Measurements from ENCODE around the gene SSTR3.
"Not testable (repeated sequence)": the region's sequence is repeated elsewhere in the genome, so short reads cannot be mapped to it uniquely, and the experiment has no call there.

Gene SSTR3

GRCh38 chr22:37212174-37212906 lies at the start of gene SSTR3:
SSTR3 (minus strand) TSS chr22:37212477; CDS start chr22:37207803, 4,674 bp downstream.
- no peak for DNase-seq

GRCh38 chr22:37260901-37261336 lies 48.6 kb upstream of the SSTR3 start:
- DNase-seq = peak; percentile 61 to 62

DNA sequence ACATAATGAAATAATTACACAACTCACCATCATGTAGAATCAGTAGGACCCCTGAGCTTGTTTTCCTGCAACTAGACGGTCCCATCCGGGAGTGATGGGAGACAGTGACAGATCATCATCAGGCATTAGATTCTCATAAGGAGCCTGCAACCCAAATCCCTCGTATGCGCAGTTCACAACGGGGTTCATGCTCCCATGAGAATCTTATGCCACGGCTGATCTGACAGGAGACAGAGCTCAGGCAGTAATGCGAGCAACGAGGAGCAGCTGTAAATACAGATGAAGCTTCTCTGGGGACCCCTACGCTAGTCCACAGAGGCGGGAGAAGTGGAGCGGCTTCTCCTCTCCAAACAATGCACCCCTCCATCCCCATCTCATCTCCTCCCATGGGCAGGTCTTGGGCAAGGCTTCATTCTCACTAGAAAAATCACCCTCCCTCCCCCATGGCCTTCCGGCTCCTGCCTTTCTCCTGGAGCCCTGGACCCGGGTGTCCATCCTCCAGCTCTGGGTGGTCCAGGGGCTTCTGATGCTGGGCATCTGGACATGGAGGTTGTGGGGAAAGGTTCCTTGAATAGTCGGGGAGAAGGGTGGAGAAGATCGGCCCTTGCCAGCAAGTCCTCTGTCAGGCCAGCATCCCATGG lies 48.0 kb upstream of the SSTR3 start:
- no peak for DNase-seq

- no peak for DNase-seq
These were observed 47.3 kb upstream of the SSTR3 start for GRCh38 chr22:37259540-37260029.

- no peak for DNase-seq
These were observed 46.6 kb upstream of the SSTR3 start for GRCh38 chr22:37258753-37259401.

GRCh38 chr22:37258005-37258752 lies 45.9 kb upstream of the SSTR3 start:
- DNase-seq = no peak

GRCh38 chr22:37256075-37256726 lies 43.9 kb upstream of the SSTR3 start:
- DNase-seq = no peak

- no peak for DNase-seq
These were observed 43.3 kb upstream of the SSTR3 start for GRCh38 chr22:37255558-37256006.

DNA sequence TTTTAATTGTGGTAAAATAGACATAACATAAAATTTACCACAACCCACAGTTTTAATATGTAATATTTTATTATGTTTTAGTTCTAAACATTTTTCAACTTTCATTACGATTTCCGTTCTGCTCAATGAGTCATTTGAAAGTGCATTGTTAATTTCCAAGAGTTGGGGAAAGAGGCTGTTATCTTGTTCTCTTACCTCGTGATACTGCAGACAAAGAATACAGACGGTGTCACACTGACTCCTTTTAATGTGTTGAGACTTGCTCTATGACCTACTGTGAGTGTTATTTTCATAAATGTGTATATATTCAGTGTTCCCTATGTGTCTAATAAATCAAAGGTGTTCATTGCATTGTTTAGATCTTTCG lies 42.6 kb upstream of the SSTR3 start:
- no peak for DNase-seq

GRCh38 chr22:37254209-37254866 lies 42.1 kb upstream of the SSTR3 start:
- no peak for DNase-seq

DNA sequence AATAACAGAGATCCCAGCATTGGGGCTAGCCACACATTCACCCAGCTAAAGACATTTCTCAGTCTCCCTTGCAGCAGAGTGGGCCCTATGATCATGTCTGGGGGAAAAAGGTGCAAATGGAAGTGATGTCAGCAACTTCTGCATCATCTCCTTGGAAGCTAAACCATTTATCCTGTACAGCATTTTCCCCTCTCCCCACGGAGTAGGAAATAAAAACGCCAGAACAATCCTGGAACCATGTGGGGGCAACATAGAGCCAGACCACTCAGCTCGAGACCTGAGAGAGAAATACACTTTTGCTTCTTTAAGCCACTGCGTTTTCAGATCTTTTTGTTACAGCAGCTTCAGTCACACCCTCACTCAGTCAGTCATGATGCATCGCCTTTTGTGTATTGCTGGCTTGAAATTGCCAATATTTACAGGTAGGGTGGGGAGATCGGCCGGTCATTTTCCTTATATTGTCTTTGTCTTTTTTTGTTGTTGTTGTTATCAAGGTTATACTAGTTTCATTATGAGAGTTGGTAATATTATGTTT lies 40.9 kb upstream of the SSTR3 start:
- no peak for DNase-seq

DNA sequence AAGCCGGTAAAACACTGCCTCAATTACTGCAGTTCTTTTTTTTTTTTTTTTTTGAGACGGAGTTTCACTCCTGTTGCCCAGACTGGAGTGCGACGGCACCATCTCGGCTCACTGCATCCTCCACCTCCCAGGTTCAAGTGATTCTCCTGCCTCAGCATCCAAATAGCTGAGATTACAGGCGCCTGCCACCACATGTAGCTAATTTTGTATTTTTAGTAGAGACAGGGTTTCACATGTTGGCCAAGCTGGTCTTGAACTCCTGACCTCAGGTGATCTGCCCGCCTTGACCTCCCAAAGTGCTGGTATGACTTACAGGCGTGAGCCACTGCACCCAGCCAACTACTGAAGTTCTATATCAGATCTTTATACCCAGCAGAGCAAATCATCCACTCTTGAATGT lies 39.6 kb upstream of the SSTR3 start:
- DNase-seq = not testable (repeated sequence)

- no peak for DNase-seq
These were observed 37.7 kb upstream of the SSTR3 start for GRCh38 chr22:37249986-37250385.

DNA sequence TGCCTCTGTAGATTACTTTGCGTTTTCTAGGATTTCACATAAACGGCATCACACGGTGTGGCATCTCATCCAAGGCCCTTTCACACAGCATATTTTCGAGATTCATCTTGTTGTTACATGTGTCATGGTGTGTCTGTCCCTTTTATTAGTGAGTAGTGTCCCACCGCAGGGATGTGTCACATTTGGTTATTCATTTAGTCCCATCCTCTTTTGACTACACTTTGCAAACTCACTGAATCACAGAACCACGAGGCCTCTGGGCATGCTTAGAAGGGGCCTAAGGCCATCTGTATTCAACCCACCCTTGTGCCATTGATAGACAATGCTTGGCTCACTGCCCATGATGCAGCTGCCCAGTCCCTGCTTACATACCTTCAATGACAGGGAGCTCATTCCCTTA lies 36.0 kb upstream of the SSTR3 start:
- no peak for DNase-seq

- no peak for DNase-seq
These were observed 33.5 kb upstream of the SSTR3 start for GRCh38 chr22:37245740-37246139.

- no peak for DNase-seq
These were observed 32.8 kb upstream of the SSTR3 start for GRCh38 chr22:37244922-37245722.

DNA sequence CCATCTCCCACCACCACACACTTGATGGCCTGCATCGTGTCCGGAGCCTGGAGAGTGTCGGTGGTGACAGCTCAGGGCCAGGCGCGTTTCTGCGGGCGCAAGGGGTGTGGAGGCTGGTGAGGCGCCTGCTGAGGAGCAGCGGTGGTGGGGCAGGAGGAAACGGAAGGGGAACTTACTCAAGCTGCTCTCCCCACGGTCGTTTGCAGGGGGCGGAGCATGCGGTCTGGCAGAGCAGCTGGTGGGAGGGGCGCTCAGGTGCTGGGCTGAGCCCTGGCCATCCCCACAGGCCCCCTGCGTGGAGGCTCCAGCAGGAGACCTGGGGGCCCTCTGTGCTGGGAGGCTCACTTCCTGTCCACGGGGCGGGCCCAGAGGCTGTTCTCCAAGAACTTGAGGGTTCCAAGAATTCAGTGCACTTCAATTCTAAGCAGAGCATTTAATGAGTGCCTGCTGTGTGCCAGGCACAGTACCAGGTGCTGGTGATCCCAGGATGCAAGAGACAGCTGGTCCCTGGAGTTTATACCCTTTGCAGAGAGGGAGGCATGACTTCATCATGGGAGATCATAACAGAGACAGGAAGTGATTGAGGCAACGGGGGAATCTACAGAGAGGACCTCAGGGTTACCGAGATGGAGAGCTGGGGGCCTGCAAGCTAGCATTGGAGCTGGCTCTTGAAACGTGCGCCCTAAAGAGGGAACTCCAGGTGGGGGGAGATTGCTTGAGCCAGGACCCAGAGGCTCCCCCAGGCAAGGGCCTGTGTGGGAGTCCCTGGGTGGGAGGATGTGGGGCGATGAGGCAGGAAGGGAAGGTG lies 32.0 kb upstream of the SSTR3 start, which contains the start of gene RAC2:
Gene RAC2 (minus strand): TSS at position 156 of the 808 bp plus-strand sequence. CDS start 121 bp downstream, at position 35.
- peak; percentile 85 to 87 for DNase-seq

GRCh38 chr22:37243402-37244113 lies 31.3 kb upstream of the SSTR3 start:
- DNase-seq = no peak

DNA sequence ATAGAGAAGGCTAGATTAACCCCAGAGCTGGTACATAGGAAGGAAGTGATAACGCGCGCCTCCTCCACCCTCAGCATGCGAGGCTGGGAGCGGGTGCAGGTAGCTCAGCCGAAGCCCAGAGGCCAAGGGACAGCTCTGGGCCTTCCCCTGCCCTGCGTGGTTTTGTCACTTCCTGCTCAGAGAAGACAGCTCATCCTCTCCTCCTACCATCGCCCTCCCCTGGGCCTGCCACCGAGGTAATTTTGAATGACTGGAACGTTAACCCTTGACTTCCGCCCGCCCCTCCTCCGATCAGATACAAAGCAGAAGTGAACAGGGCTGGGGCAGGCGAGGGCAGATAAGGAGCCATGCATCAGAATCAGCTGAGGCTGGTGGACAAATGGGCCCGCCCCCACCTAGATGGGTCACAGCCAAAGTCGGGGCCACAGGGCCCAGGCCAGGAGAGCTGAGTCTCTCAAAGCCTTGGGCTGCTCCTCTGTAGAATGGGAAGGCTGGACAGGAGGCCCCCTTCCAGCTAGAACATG lies 30.2 kb upstream of the SSTR3 start:
- DNase-seq = peak; percentile 83 to 85
